Keratinocyte (primary cell): Measurements from ENCODE around the gene GRK5.

ENCODE experiments used
- CTCF ChIP-seq, 3 experiments: IDR thresholded peaks in 1 of 3; conservative IDR thresholded peaks in 1 of 3; optimal IDR thresholded peaks in 1 of 3; 2 replicates in 2 of 3; 3 replicates in 1 of 3; pipeline versions ENCODE3 to v1.5.1; 2011; ENCODE audit warnings: low read length in 3 of 3, mild to moderate bottlenecking in 3 of 3, moderate library complexity in 2 of 3, control low read depth in 1 of 3, inconsistent platforms in 1 of 3; ENCODE audit not compliant: insufficient read depth in 2 of 3; ENCODE audit errors: extremely low read depth in 1 of 3
- EZH2 ChIP-seq: IDR thresholded peaks from one replicate; pipeline ENCODE4 v1.6.1; 2012; ENCODE audit warnings: inconsistent platforms, mild to moderate bottlenecking, low read length, moderate library complexity

- TF ChIP-seq CTCF (optimal IDR thresholded peaks at IDR 0.05 in 1 of 3, IDR thresholded peaks at IDR 0.05 in 1 of 3, conservative IDR thresholded peaks at IDR 0.05 in 1 of 3; ENCODE audit: extremely low read depth in 1 of 3, insufficient read depth in 2 of 3, low read length in 3 of 3) = no peak
- TF ChIP-seq EZH2 = no peak
These were observed 129.9 kb downstream of the GRK5 start for GRCh38 chr10:119337223-119337622.
